Transverse colon (tissue), 4 donors: ENCODE measurements around the gene TBR1. TPM values are rescaled to one million over a fixed set of nuclear protein-coding genes. Genes with fewer than 3 reads are reported as not detected.
A peak's percentile ranks its signal among the peaks of the same experiment; 100 is the strongest.

Experiments
- DNase-seq: peaks from one replicate; pipeline ENCODE4 v3.0.0-alpha.2; 2019
- H3K27ac ChIP-seq, 4 donors: fragments of 200-600 bp; sonication (generic); 2 replicates each; pipeline ENCODE4 v1.5.1; 2016 to 2018; ENCODE audit warnings: inconsistent platforms in 4 of 4
- H3K27me3 ChIP-seq: fragments of 200-600 bp; sonication (generic); 2 replicates; pipeline ENCODE4 v1.5.1; 2017; ENCODE audit warnings: inconsistent platforms
- H3K36me3 ChIP-seq, 4 donors: fragments of 200-600 bp; sonication (generic); 2 replicates each; pipeline ENCODE4 v1.5.1; 2017 to 2019; ENCODE audit warnings: inconsistent platforms in 4 of 4
- H3K4me1 ChIP-seq, 4 donors: fragments of 200-600 bp; sonication (generic); 2 replicates each; pipeline ENCODE4 v1.5.1; 2017 to 2020; ENCODE audit warnings: inconsistent platforms in 4 of 4
- H3K4me3 ChIP-seq, 4 donors: fragments of 200-600 bp; sonication (generic); 1 replicate in 1 of 4; 2 replicates in 3 of 4; pipeline versions ENCODE4 v1.5.1 to v1.6.1; 2017 to 2019; ENCODE audit warnings: inconsistent platforms in 4 of 4
- H3K9me3 ChIP-seq, 2 donors: fragments of 200-600 bp; sonication (generic); 2 replicates each; pipeline ENCODE4 v1.5.1; 2017 to 2019; ENCODE audit warnings: inconsistent platforms in 2 of 2
- EP300 ChIP-seq: sonication (generic); formaldehyde crosslinking; IDR thresholded peaks from one replicate; pipeline ENCODE4 v1.6.1; 2017; ENCODE audit warnings: antibody characterized with exemption, low read depth
- POLR2A ChIP-seq: fragments of 450-650 bp; IDR thresholded peaks from one replicate; pipeline ENCODE4 v1.6.1; 2016; ENCODE audit warnings: antibody characterized with exemption, mild to moderate bottlenecking, moderate library complexity
- POLR2AphosphoS5 ChIP-seq, 3 donors: sonication (generic); formaldehyde crosslinking; IDR thresholded peaks; one replicate each; pipeline ENCODE4 v1.6.1; 2016; ENCODE audit warnings: antibody characterized with exemption in 3 of 3
- WGBS, 2 donors: methylation state at CpG; one replicate each; pipeline ENCODE4 v1.1.5; 2018; ENCODE audit warnings: low coverage in 1 of 2; 5-methylcytosine and 5-hydroxymethylcytosine counted together
- in situ Hi-C, 4 donors: fragments of 200-750 bp; cut with MboI; loops; one replicate each; pipeline versions ENCODE4 v1.15.0 to v1.15.1; 2017; ENCODE audit warnings: low sequenced_read_pairs in 3 of 4, low pct_ligation_motif_present in 1 of 4, low pct_unique_long_range_greater_than_20kb in 1 of 4
- intact Hi-C: fragments of 100-400 bp; cut with DNase I; formaldehyde crosslinking; loops from one replicate; pipeline ENCODE4 v1.15.1; 2023; ENCODE audit warnings: low total_unique reads
- total RNA-seq, 4 donors: library from RNA; depleted of rRNA; stranded (reverse); fragments of >200 nt; gene quantifications; one replicate each; pipeline ENCODE4 v1.1.0, GENCODE V29; 2016
- TF ChIP-seq, protein P1 (sequence below), 5 experiments: fragments of 200-600 bp in 3 of 5; fragments of 450-650 bp in 2 of 5; sonication (generic) in 3 of 5; IDR thresholded peaks; 1 replicate in 2 of 5; 2 replicates in 3 of 5; pipeline ENCODE4 v1.5.1; 2016 to 2017; ENCODE audit warnings: antibody characterized with exemption in 5 of 5, inconsistent platforms in 3 of 5, mild to moderate bottlenecking in 2 of 5, moderate library complexity in 1 of 5

The TBR1 gene
- total RNA-seq, 4 donors from 2014 or later: not detected

DNA sequence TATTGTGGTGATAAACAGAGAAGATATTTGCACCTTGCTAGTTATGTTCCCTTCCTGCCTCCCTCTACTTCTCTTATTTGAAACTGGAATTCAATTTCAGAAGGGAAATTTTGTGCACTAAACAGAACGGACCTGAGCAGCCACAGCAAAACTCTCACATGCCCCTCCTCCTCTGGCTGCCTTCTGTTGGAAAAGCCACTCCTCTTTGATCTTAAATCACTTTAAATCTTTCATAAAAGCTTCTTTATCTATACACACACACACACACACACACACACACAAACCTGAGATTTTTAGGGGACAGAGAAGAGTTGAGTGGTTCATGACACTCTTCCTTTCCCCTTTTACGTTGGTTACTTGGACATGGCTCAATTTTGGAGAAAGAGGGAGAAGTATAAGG, 5.6 kb downstream of the TBR1 start:
- no peak overlapping the region for H3K27ac ChIP-seq
- no peak for DNase-seq
- WGBS, 2 donors: 26 to 36% methylated on average over 2 of the region's 2 CpGs
- H3K27me3 ChIP-seq: peaks cover 100% of the 10 kb centered on the region
- no peak overlapping the region for H3K4me3 ChIP-seq
- intact Hi-C loops (no loop called here), in situ Hi-C loops (no loop called here)
- H3K4me1 ChIP-seq: peaks cover 11 to 39% (median 27%) of the 10 kb centered on the region in 4 donors
- H3K9me3 ChIP-seq: no peaks in the 10 kb centered on the region
- H3K36me3 ChIP-seq: no peaks in the 10 kb centered on the region
- no peak for TF ChIP-seq POLR2AphosphoS5 (IDR thresholded peaks at IDR 0.05)
- TF ChIP-seq, protein P1, sequence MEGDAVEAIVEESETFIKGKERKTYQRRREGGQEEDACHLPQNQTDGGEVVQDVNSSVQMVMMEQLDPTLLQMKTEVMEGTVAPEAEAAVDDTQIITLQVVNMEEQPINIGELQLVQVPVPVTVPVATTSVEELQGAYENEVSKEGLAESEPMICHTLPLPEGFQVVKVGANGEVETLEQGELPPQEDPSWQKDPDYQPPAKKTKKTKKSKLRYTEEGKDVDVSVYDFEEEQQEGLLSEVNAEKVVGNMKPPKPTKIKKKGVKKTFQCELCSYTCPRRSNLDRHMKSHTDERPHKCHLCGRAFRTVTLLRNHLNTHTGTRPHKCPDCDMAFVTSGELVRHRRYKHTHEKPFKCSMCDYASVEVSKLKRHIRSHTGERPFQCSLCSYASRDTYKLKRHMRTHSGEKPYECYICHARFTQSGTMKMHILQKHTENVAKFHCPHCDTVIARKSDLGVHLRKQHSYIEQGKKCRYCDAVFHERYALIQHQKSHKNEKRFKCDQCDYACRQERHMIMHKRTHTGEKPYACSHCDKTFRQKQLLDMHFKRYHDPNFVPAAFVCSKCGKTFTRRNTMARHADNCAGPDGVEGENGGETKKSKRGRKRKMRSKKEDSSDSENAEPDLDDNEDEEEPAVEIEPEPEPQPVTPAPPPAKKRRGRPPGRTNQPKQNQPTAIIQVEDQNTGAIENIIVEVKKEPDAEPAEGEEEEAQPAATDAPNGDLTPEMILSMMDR (IDR thresholded peaks at IDR 0.05): no peak

DNA sequence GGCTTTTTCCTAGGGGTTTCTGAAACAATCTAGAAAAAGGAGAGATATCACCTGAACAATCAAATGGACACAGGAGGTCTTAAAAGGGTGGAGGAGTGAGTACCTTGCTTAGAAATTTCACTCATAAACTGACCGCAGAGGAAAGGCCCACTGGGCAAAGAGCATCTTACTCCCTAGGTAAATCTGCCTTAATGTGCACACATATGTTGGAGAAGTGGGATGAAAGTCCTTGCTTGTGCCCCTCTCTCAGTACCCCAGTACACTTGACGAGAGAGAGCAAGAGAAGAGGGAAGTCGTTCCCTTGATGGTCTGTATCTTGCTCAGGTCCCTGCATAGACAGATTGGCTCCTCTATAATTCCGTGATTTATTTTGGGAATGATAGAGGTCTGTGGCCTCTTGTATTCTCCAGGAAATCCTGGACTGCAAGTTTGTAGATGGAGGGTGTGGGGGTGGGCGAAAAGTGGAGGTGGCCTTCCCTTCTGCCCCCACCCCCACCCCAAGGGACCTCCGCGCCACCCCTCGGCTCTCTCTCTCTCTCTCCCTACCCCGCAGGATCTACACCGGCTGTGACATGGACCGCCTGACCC, 6.8 kb downstream of the TBR1 start:
- H3K9me3 ChIP-seq: no peaks in the 10 kb centered on the region
- H3K27me3 ChIP-seq: peaks cover 100% of the 10 kb centered on the region
- peak overlapping the region in 1 of 4 donors; percentile 49 for H3K4me3 ChIP-seq
- no peak for DNase-seq
- intact Hi-C loops (no loop called here), in situ Hi-C loops (no loop called here)
- 22 to 23% methylated on average over 5 to 10 of the region's 11 CpGs for WGBS, 2 donors
- no peak overlapping the region for H3K27ac ChIP-seq
- peaks cover 11 to 39% (median 29%) of the 10 kb centered on the region in 4 donors for H3K4me1 ChIP-seq
- TF ChIP-seq, protein P1 (IDR thresholded peaks at IDR 0.05): no peak
- TF ChIP-seq EP300 (no peak), POLR2A (no peak), POLR2AphosphoS5 (IDR thresholded peaks at IDR 0.05) (no peak)
- H3K36me3 ChIP-seq: no peaks in the 10 kb centered on the region

DNA sequence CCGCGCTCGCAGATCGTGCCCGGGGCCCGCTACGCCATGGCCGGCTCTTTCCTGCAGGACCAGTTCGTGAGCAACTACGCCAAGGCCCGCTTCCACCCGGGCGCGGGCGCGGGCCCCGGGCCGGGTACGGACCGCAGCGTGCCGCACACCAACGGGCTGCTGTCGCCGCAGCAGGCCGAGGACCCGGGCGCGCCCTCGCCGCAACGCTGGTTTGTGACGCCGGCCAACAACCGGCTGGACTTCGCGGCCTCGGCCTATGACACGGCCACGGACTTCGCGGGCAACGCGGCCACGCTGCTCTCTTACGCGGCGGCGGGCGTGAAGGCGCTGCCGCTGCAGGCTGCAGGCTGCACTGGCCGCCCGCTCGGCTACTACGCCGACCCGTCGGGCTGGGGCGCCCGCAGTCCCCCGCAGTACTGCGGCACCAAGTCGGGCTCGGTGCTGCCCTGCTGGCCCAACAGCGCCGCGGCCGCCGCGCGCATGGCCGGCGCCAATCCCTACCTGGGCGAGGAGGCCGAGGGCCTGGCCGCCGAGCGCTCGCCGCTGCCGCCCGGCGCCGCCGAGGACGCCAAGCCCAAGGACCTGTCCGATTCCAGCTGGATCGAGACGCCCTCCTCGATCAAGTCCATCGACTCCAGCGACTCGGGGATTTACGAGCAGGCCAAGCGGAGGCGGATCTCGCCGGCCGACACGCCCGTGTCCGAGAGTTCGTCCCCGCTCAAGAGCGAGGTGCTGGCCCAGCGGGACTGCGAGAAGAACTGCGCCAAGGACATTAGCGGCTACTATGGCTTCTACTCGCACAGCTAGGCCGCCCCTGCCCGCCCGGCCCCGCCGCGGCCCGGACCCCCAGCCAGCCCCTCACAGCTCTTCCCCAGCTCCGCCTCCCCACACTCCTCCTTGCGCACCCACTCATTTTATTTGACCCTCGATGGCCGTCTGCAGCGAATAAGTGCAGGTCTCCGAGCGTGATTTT, 7.6 kb downstream of the TBR1 start:
- intact Hi-C loops (no loop called here), in situ Hi-C loops (no loop called here)
- Histone ChIP-seq H3K4me3 (peak overlapping the region in 3 of 4 donors; percentile 8 to 49 (median 33)), H3K4me1 (peaks cover 9 to 33% (median 25%) of the 10 kb centered on the region in 4 donors), H3K9me3 (no peaks in the 10 kb centered on the region), H3K36me3 (no peaks in the 10 kb centered on the region), H3K27me3 (peaks cover 100% of the 10 kb centered on the region), H3K27ac (no peak overlapping the region)
- 10 to 15% methylated on average over 5 to 49 of the region's 125 CpGs for WGBS, 2 donors
- TF ChIP-seq, protein P1 (IDR thresholded peaks at IDR 0.05): no peak
- TF ChIP-seq EP300 (no peak), POLR2AphosphoS5 (IDR thresholded peaks at IDR 0.05) (no peak), POLR2A (no peak)
- peak; percentile 13 for DNase-seq

DNA sequence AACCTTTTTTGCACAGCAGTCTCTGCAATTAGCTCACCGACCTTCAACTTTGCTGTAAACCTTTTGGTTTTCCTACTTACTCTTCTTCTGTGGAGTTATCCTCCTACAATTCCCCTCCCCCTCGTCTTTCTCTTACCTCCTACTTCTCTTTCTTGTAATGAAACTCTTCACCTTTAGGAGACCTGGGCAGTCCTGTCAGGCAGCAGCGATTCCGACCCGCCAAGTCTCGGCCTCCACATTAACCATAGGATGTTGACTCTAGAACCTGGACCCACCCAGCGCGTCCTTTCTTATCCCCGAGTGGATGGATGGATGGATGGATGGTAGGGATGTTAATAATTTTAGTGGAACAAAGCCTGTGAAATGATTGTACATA, 8.3 kb downstream of the TBR1 start:
- WGBS, 2 donors: 9 to 18% methylated on average over 9 of the region's 9 CpGs
- H3K4me1 ChIP-seq: peaks cover 5 to 27% (median 21%) of the 10 kb centered on the region in 4 donors
- H3K9me3 ChIP-seq: no peaks in the 10 kb centered on the region
- intact Hi-C loops (no loop called here), in situ Hi-C loops (no loop called here)
- no peak for TF ChIP-seq POLR2AphosphoS5 (IDR thresholded peaks at IDR 0.05)
- no peak for TF ChIP-seq POLR2A
- no peak for DNase-seq
- H3K4me3 ChIP-seq: peak overlapping the region in 2 of 4 donors; percentile 33 to 49
- H3K36me3 ChIP-seq: no peaks in the 10 kb centered on the region
- H3K27ac ChIP-seq: no peak overlapping the region
- peaks cover 100% of the 10 kb centered on the region for H3K27me3 ChIP-seq
